HEK293 (cell line): ENCODE data around the gene LST1.

ENCODE experiments used
- CTCF ChIA-PET: fragments of 350-600 bp; formaldehyde crosslinking; extraction: SDS; loops from one replicate; lab custom pipeline; 2021; ENCODE audit warnings: antibody characterized with exemption; lab: Yijun Ruan, JAX
- POLR2A ChIA-PET: fragments of 300-600 bp; formaldehyde crosslinking; extraction: SDS; loops from one replicate; lab custom pipeline; 2020; ENCODE audit warnings: antibody characterized with exemption, inconsistent platforms; lab: Yijun Ruan, JAX
- H3K27ac ChIP-seq: fragments of 200-500 bp; sonication (Bioruptor generic); 2 replicates; pipeline ENCODE4 v1.5.1; 2014; ENCODE audit warnings: low read depth, low read length, control low read depth, inconsistent platforms; ENCODE audit errors: extremely low read depth
- H3K36me3 ChIP-seq, 2 experiments: fragments of 200-500 bp in 1 of 2; sonication (Bioruptor generic) in 1 of 2; 1 replicate in 1 of 2; 2 replicates in 1 of 2; pipeline ENCODE4 v1.5.1; 2014 to 2017; ENCODE audit warnings: inconsistent platforms in 2 of 2, low read length in 2 of 2; ENCODE audit not compliant: control insufficient read depth in 2 of 2, insufficient read depth in 1 of 2
- H3K4me1 ChIP-seq: fragments of 200-500 bp; sonication (Bioruptor generic); 2 replicates; pipeline ENCODE4 v1.5.1; 2014; ENCODE audit warnings: mild to moderate bottlenecking, low read length, inconsistent platforms; ENCODE audit not compliant: control insufficient read depth, insufficient read depth
- H3K4me3 ChIP-seq: 2 replicates; pipeline ENCODE4 v1.5.1; 2011; ENCODE audit warnings: low read depth, mild to moderate bottlenecking, control low read depth, low read length, moderate library complexity
- H3K9me3 ChIP-seq: fragments of 200-500 bp; sonication (Bioruptor generic); 2 replicates; pipeline ENCODE4 v1.5.1; 2014; ENCODE audit warnings: low read depth, low read length, inconsistent platforms; ENCODE audit not compliant: control insufficient read depth, insufficient read depth
- AEBP2 ChIP-seq: fragments of 450-650 bp; formaldehyde crosslinking; IDR thresholded peaks from 2 replicates; pipeline ENCODE4 v1.5.1; 2016; ENCODE audit warnings: missing biosample characterization, missing genetic modification characterization, borderline replicate concordance
- KLF7 ChIP-seq: fragments of 450-650 bp; formaldehyde crosslinking; IDR thresholded peaks from 2 replicates; pipeline ENCODE4 v1.5.1; 2016; ENCODE audit warnings: missing biosample characterization, missing genetic modification characterization, borderline replicate concordance
- OSR2 ChIP-seq: fragments of 450-650 bp; formaldehyde crosslinking; IDR thresholded peaks from 2 replicates; pipeline ENCODE4 v1.5.1; 2016; ENCODE audit warnings: missing biosample characterization, missing genetic modification characterization
- ZBTB48 ChIP-seq: fragments of 450-650 bp; formaldehyde crosslinking; IDR thresholded peaks from 2 replicates; pipeline ENCODE4 v1.5.1; 2016; ENCODE audit warnings: missing biosample characterization, missing genetic modification characterization
- ZBTB7A ChIP-seq: fragments of 450-650 bp; formaldehyde crosslinking; IDR thresholded peaks from 2 replicates; pipeline ENCODE4 v1.5.1; 2016; ENCODE audit warnings: low read depth, missing biosample characterization, missing genetic modification characterization
- ZEB2 ChIP-seq: fragments of 450-650 bp; formaldehyde crosslinking; IDR thresholded peaks from 2 replicates; pipeline ENCODE4 v1.5.1; 2016; ENCODE audit warnings: missing biosample characterization, missing genetic modification characterization
- ZNF140 ChIP-seq: fragments of 450-650 bp; formaldehyde crosslinking; IDR thresholded peaks from 2 replicates; pipeline ENCODE4 v1.5.1; 2016; ENCODE audit warnings: missing biosample characterization, missing genetic modification characterization
- ZNF169 ChIP-seq: fragments of 450-650 bp; formaldehyde crosslinking; IDR thresholded peaks from 2 replicates; pipeline ENCODE4 v1.5.1; 2016; ENCODE audit warnings: missing biosample characterization, missing genetic modification characterization
- ZNF366 ChIP-seq: fragments of 450-650 bp; formaldehyde crosslinking; conservative IDR thresholded peaks from 2 replicates; pipeline ENCODE4 v1.5.1; 2016; ENCODE audit warnings: missing biosample characterization, missing genetic modification characterization
- ZNF510 ChIP-seq: fragments of 450-650 bp; formaldehyde crosslinking; IDR thresholded peaks from 2 replicates; pipeline ENCODE4 v1.5.1; 2018; ENCODE audit warnings: mild to moderate bottlenecking, missing genetic modification characterization, missing biosample characterization; ENCODE audit not compliant: insufficient replicate concordance
- ZNF544 ChIP-seq: fragments of 450-650 bp; formaldehyde crosslinking; IDR thresholded peaks from 2 replicates; pipeline ENCODE4 v1.5.0; 2017; ENCODE audit warnings: missing biosample characterization, missing genetic modification characterization
- ZNF548 ChIP-seq: fragments of 450-650 bp; formaldehyde crosslinking; IDR thresholded peaks from 2 replicates; pipeline ENCODE4 v1.5.1; 2016; ENCODE audit warnings: missing biosample characterization, missing genetic modification characterization
- ZNF580 ChIP-seq: fragments of 450-650 bp; formaldehyde crosslinking; IDR thresholded peaks from 2 replicates; pipeline ENCODE4 v1.5.1; 2016; ENCODE audit warnings: missing biosample characterization, missing genetic modification characterization
- ZNF654 ChIP-seq: fragments of 450-650 bp; formaldehyde crosslinking; IDR thresholded peaks from 2 replicates; pipeline ENCODE4 v1.5.1; 2016; ENCODE audit warnings: low read depth, missing biosample characterization, missing genetic modification characterization
- ZNF658 ChIP-seq: fragments of 450-650 bp; formaldehyde crosslinking; IDR thresholded peaks from 2 replicates; pipeline ENCODE4; 2016; ENCODE audit warnings: missing biosample characterization, missing genetic modification characterization
- ZNF664 ChIP-seq: fragments of 450-650 bp; formaldehyde crosslinking; IDR thresholded peaks from 2 replicates; pipeline ENCODE4 v1.5.1; 2016; ENCODE audit warnings: missing biosample characterization, missing genetic modification characterization
- ZNF747 ChIP-seq: fragments of 450-650 bp; formaldehyde crosslinking; IDR thresholded peaks from 2 replicates; pipeline ENCODE4 v1.5.1; 2016; ENCODE audit warnings: missing biosample characterization, missing genetic modification characterization
- ZNF791 ChIP-seq: fragments of 450-650 bp; formaldehyde crosslinking; IDR thresholded peaks from 2 replicates; pipeline ENCODE4 v1.5.1; 2016; ENCODE audit warnings: missing biosample characterization, missing genetic modification characterization
- TF ChIP-seq, protein P1 (sequence below): fragments of 450-650 bp; formaldehyde crosslinking; IDR thresholded peaks from 2 replicates; pipeline ENCODE4; 2016; ENCODE audit warnings: missing biosample characterization, missing genetic modification characterization
- TF ChIP-seq, protein P2 (sequence below): fragments of 450-650 bp; formaldehyde crosslinking; IDR thresholded peaks from 2 replicates; pipeline ENCODE4 v1.5.1; 2017; ENCODE audit warnings: missing biosample characterization, missing genetic modification characterization
- TF ChIP-seq, protein P3 (sequence below): fragments of 450-650 bp; formaldehyde crosslinking; IDR thresholded peaks from 2 replicates; pipeline ENCODE4 v1.5.1; 2016; ENCODE audit warnings: missing biosample characterization, missing genetic modification characterization

The LST1 gene

DNA sequence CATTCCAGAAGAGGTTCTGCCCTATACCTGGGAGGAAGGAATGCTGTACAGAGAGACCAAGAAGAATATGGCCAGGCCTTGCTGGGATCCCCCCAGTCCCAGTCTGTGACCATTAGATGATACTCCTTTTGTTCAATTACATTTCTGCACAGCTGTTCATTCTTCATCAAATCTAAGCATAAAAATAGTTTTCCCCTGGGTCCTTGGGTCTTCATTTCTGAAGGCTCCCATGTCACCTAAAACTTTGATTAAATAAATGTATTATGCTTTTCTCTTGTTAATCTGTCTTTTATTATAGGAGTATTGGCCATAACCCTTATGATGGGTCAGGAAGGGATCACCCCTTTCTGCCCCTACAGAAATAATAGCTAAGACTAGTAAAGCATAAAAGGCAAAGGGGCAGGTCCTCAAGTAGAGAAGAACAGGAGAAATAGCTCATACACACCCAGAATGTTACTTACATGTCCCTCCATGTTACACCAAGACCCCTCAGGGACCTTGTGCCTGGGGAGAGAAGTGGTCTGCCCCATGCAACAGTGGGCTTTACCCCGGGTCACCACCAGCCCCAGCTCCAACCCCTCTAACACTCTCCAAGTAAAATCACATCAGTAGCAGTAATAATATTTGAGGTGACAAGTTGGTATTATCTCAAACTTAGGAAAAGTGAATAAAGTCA is 16.1 kb upstream of the LST1 start:
- Histone ChIP-seq H3K4me1 (no peaks in the 10 kb centered on the region), H3K27ac (no peak overlapping the region)
- ChIA-PET POLR2A (interaction anchor here (1.1 to 1.6 kb wide), 2 partner anchors 10 to 29 kb away, joined by 3 to 5 read pairs; no protein-coding TSS in a partner anchor), CTCF (interaction anchor here (0.6 to 6.5 kb wide), 6 partner anchors 11 to 264 kb away, joined by 3 to 71 read pairs (median 6); partner anchors contain the start of genes ATP6V1G2, LST1 and LTB)
- TF ChIP-seq ZEB2 (tag by site-specific recombination) (no peak), ZNF791 (tag by site-specific recombination) (no peak), ZNF510 (no peak), ZNF580 (tag by site-specific recombination) (no peak), ZBTB48 (tag by site-specific recombination) (no peak), ZNF140 (no peak), ZNF544 (tag by site-specific recombination) (no peak), OSR2 (tag by site-specific recombination) (no peak), ZNF548 (tag by site-specific recombination) (no peak), ZNF747 (tag by site-specific recombination) (no peak), ZBTB7A (tag by site-specific recombination) (no peak), ZNF654 (tag by site-specific recombination) (no peak)
- TF ChIP-seq, protein P1, sequence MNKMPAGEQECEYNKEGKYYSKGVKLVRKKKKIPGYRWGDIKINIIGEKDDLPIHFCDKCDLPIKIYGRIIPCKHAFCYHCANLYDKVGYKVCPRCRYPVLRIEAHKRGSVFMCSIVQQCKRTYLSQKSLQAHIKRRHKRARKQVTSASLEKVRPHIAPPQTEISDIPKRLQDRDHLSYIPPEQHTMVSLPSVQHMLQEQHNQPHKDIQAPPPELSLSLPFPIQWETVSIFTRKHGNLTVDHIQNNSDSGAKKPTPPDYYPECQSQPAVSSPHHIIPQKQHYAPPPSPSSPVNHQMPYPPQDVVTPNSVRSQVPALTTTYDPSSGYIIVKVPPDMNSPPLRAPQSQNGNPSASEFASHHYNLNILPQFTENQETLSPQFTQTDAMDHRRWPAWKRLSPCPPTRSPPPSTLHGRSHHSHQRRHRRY: no peak
- TF ChIP-seq, protein P2, sequence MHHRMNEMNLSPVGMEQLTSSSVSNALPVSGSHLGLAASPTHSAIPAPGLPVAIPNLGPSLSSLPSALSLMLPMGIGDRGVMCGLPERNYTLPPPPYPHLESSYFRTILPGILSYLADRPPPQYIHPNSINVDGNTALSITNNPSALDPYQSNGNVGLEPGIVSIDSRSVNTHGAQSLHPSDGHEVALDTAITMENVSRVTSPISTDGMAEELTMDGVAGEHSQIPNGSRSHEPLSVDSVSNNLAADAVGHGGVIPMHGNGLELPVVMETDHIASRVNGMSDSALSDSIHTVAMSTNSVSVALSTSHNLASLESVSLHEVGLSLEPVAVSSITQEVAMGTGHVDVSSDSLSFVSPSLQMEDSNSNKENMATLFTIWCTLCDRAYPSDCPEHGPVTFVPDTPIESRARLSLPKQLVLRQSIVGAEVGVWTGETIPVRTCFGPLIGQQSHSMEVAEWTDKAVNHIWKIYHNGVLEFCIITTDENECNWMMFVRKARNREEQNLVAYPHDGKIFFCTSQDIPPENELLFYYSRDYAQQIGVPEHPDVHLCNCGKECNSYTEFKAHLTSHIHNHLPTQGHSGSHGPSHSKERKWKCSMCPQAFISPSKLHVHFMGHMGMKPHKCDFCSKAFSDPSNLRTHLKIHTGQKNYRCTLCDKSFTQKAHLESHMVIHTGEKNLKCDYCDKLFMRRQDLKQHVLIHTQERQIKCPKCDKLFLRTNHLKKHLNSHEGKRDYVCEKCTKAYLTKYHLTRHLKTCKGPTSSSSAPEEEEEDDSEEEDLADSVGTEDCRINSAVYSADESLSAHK (tag by site-specific recombination): no peak
- TF ChIP-seq, protein P3, sequence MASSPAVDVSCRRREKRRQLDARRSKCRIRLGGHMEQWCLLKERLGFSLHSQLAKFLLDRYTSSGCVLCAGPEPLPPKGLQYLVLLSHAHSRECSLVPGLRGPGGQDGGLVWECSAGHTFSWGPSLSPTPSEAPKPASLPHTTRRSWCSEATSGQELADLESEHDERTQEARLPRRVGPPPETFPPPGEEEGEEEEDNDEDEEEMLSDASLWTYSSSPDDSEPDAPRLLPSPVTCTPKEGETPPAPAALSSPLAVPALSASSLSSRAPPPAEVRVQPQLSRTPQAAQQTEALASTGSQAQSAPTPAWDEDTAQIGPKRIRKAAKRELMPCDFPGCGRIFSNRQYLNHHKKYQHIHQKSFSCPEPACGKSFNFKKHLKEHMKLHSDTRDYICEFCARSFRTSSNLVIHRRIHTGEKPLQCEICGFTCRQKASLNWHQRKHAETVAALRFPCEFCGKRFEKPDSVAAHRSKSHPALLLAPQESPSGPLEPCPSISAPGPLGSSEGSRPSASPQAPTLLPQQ (tag by site-specific recombination): no peak
- TF ChIP-seq, all 188 proteins: peak for 0
- Histone ChIP-seq H3K4me3 (no peak overlapping the region), H3K36me3 (no peaks in the 10 kb centered on the region), H3K9me3 (no peaks in the 10 kb centered on the region)

- Histone ChIP-seq H3K9me3 (no peaks in the 10 kb centered on the region), H3K4me1 (no peaks in the 10 kb centered on the region), H3K4me3 (no peak within 1 kb of the TSS), H3K36me3 (no peaks in the 10 kb centered on the region), H3K27ac (no peak within 1 kb of the TSS)
- ChIA-PET CTCF (interaction anchor here (5.5 to 18.7 kb wide), 3 partner anchors 8 to 26 kb away, joined by 48 to 518 read pairs (median 71); partner anchors contain the start of genes LTB and NCR3), POLR2A (no interaction called here)
- TF ChIP-seq AEBP2 (tag by site-specific recombination) (no peak), ZNF658 (tag by site-specific recombination) (no peak), ZNF169 (tag by site-specific recombination) (no peak), ZNF366 (tag by site-specific recombination) (0 out of 2 replicates have a peak, but pooled peaks have one; percentile 12), KLF7 (no peak), ZNF140 (no peak), ZNF664 (tag by site-specific recombination) (no peak)
Measured at GRCh38 chr6:31572041-31572911, 13.8 kb upstream of the LST1 start, which contains the start of gene LTA. Gene LTA (plus strand): TSS chr6:31572289. CDS start chr6:31572743, 454 bp downstream.
